Myometrial cell (primary cell): ENCODE measurements around the gene ERBIN. TPM values are rescaled to one million over a fixed set of nuclear protein-coding genes. Genes with fewer than 3 reads are reported as not detected.

Experiments
- total RNA-seq: library from RNA; depleted of rRNA; stranded (reverse); fragments of >200 nt; gene quantifications from 2 replicates; pipeline ENCODE4 v1.2.3, GENCODE V29; 2015

The ERBIN gene
- 53.9 and 65.2 TPM in 2 replicates for total RNA-seq

GRCh38 chr5:65926276-65926783, at the start of gene ERBIN:
Gene ERBIN (plus strand): TSS chr5:65926575. CDS start chr5:65992719, 66,144 bp downstream.

Other genes starting within 250 kb of the ERBIN start
- 15.6 and 26.6 TPM in 2 replicates for gene SGTB, start 204.5 kb upstream of the ERBIN start, total RNA-seq
- gene NLN, start 204.4 kb upstream of the ERBIN start, total RNA-seq = 38.9 and 45.0 TPM in 2 replicates
- gene SREK1, start 217.7 kb downstream of the ERBIN start, total RNA-seq = 13.3 and 15.3 TPM in 2 replicates